HuH-7 (cell line): ENCODE results near the gene MX1.

ENCODE experiments used
- DNase-seq: peaks from one replicate; pipeline ENCODE4 v3.0.0; 2011; ENCODE audit warnings: low spot score

MX1 gene

DNA sequence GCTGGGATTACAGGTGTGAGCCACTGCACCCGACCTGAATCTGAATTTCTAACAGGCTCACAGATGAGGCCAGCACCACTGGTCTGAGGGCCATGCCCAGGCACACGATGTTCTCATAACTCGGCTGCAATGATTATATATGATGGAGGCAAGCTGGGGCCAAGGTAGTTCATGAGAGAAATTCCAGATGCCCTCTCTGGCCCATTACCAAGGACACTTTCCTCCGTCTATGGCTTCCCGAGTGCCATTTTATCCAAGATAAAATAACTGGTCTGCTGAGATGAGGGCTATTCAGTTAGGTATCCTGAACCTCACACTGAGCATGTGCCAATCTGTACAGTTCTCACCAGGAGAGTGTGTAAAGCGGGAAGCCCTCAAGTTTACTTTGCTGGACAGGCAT, 65.4 kb downstream of the MX1 start:
- DNase-seq: no peak

DNA sequence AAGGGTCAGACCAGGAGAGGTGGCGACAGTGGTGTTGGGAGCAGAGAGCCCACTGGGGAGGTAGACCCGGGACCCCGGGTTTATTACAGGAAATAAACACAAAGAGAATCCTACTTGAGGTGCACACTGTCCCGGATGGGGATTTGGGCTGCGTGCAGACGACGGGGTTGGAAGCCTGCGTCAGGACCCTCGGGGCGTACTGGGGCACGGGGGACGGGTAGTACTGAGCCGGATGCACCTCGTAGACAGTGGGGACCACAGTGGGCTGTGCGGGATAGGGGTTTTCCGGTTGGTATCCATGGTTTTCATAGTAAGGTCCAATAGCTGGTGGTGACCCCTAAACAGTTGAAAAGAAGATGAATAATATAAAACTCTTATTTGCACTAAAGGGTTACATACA, 68.2 kb downstream of the MX1 start:
- DNase-seq: no peak

DNA sequence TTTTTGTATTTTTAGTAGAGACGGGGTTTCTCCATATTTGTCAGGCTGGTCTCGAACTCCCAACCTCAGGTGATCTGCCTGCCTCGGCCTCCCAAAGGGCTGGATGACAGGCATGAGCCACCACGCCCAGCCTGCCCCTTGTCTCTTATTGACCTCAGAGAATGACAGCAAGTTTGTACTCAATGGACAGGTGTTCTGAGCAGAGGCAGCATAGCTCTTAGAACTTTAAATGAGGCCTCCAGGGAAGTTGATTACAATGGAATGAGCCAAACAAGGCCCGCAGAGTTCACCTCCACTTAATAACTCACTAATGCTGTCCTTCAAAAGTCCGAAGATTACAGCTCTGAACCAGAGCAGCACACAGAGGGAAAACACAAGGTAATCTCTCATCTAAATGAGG, 71.0 kb downstream of the MX1 start:
- DNase-seq: no peak

DNA sequence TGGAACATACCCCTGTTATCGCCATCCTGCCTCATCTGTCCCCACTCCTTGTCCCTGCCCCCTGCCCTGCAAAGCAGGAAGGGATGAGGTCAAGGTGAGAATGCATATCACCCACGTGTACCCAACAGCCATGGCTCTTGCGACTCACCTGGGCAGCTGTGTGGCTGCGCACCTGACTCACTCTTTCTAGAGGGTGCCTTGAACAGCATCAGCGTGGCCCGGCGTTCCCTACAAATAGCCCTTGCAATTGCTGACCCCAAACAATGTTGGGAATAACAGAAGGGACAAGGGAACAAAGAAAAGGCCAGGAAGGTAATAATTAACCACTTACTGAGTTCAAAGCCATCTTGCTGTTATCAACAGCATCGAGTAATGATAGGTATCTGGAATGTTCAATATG, 71.7 kb downstream of the MX1 start:
- no peak for DNase-seq

DNA sequence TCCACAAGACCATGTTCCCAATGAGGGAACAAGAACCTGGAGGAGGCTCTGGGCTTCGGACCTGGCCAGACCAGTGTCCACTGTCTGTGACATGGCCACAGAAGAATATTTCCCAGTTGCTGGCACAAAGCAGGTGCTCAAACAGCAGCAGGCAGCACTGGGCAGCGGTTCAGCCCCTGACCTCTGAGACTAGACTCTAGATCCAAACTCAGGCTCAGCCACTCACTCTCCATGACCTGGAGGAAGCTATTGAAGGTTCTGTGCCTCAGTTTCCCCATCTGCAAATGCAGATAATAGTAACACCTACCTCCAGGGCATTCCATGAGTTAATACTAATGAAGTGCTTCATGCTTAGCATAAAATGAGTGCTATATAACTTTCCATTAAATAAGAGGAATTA, 73.9 kb downstream of the MX1 start:
- DNase-seq: no peak

DNA sequence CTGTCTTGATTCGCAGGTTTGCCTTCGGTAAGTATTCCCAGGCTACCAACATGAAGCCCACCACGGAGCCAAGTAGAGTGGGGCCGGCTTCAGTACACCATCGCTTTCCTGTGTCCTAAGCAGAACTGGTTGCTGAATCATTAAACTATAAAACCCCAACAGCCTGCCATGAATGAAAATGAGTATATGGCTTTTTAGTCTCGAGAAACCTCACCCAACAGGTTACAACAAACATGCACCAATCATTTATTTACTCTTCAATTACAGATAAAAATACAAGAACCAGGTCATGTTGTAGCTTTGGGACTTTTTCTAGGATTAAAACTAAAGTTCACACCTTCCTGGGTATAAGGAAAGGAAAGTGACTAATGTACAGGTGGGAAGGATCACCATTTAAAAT, 74.3 kb downstream of the MX1 start:
- no peak for DNase-seq

DNA sequence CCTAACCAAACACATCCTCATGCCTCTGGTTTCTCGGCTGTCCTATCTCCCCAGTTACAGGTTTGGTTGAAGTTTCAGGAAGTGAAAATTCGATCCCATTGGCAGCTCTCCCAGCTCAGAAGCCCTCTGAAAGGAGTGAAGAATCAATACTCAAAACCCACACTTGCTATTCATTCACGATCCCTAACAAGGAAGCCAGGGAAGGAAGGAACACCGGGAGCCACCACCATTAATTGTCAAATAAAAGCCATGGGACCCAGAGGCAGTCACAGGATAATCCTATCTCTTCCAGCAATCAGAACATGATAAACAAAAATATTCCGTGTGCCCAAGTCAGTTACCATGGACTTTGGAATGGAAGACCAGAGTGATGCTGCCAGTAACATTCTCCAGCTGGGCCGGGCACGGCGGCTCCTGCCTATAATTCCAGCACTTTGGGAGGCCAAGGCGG, 74.9 kb downstream of the MX1 start:
- DNase-seq: no peak

DNA sequence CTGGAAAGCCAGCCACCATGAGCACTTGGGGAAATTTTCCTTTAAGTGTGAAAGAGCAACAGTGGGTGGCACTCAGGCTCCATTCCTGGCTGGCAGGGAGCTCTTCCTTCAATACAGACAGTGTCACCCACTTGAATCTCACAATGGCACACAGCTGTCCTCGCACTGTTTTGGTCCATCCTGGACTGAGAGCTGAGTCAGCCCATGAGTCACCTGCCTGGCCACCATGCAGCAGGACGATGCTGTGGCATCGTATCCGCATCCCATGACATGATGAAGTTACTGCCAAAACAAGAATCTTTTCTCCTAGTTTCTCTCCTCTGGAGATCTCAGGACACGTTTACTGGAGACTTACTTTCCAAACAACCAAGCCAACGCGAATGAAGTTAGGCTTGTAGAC, 75.9 kb downstream of the MX1 start:
- DNase-seq: no peak

DNA sequence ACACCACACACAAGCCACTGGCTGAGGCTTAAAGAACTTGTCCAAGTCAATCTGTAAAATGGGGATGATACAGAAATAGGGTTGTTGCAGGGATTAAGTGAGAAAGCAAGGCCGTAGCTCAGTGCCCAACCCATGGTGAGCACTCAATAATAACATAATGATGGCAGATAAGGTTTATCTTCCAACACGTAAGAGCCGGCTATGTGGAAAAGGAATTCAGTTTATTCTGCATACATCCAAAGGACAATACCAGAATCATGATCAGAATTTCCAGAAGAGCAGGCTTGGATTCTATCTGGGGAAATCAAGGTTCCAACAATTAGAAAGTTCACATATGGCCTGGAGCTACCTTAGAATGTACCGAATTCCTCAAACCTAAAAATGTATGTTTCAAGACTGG, 77.3 kb downstream of the MX1 start:
- no peak for DNase-seq

DNA sequence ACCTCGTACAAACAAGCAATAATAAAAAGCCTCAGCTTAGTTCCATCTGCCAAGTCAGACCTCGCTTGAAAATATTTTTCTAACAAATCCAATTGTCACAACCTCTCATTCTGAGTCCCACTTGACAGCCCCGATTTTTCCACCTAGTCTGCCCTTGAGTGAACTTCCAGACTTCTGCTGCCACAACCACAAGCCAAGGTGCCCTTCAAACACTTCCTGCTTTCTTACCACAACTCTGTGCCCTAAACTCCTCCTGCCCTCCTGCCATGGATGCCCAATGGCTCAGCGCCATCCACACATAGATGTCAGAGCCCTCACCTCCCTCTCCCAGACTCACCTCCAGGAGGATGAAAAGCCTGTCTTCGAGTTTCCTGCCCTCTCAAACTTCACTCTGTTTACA, 78.0 kb downstream of the MX1 start:
- DNase-seq: no peak

DNA sequence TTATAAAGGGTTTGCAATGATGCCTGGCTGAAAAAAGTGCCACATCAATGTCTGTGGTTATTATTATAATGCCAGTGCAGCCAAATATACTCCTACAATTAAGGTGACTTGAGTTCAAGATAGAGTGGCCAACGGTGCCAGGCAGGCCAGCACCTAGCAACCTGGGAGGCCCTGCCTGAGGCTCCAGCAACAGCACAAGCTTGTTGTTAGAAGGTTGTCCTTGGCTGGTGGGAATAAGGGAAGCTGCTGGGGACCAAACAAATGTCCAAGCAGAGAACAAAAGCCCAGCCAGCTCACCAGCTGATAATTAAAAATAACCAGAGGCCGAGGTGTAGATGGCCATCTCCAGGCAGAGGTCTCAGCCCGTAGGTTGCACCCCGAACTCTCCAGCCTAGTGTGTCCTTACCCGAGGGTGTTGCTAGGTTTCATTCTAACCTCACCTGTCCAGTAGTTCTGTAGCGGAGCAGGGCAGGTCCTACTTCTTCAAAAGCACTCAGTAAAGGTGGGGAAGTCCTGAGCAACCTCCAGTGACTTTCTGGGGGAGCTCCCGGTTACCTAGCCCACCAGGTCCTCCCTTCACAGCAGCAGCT, 80.1 kb downstream of the MX1 start:
- no peak for DNase-seq

DNA sequence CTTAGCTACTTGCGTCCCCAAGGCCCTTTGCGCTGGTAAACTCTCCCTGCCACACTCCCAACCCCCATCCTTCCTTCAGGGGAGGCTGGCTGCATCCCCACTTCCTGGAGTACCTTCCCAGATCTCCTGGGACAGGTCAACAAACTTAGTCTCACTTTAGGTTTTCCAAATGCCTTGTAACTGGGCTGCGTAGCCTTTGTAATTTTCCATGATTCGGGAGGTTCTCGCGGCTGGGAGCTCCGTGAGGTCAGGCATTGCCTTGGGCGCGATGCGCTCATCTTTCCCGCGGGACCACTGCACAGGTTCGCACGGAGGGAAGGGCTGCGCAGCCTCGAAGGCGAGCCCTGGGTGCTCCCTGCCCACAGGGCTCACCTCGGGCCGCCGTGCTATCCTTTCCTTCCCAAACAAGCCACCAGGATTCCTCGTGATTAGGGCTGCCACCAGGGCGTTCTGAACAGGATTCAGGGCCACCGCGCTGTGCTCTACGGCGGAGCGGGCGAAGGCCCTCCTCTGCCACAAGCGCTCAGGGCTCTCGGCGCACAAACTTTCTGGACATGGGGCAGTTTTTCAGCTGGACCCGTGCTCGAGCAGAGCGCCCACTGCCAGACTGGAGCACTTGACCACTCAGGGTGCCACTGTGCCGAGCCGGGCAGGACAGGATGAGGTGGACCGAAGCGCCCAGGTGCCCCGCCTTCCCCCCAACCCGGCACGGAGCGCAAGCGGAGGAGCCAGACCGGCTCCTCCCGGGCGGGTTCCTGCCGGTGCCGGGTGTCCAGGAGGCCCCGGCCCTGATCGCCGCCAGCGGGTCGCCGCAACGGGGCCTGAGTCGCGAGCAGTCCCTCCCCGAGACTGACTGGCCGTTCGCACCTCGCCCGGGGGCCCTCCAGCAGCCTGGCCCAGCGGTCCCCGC, 80.8 kb downstream of the MX1 start:
- DNase-seq: no peak

DNA sequence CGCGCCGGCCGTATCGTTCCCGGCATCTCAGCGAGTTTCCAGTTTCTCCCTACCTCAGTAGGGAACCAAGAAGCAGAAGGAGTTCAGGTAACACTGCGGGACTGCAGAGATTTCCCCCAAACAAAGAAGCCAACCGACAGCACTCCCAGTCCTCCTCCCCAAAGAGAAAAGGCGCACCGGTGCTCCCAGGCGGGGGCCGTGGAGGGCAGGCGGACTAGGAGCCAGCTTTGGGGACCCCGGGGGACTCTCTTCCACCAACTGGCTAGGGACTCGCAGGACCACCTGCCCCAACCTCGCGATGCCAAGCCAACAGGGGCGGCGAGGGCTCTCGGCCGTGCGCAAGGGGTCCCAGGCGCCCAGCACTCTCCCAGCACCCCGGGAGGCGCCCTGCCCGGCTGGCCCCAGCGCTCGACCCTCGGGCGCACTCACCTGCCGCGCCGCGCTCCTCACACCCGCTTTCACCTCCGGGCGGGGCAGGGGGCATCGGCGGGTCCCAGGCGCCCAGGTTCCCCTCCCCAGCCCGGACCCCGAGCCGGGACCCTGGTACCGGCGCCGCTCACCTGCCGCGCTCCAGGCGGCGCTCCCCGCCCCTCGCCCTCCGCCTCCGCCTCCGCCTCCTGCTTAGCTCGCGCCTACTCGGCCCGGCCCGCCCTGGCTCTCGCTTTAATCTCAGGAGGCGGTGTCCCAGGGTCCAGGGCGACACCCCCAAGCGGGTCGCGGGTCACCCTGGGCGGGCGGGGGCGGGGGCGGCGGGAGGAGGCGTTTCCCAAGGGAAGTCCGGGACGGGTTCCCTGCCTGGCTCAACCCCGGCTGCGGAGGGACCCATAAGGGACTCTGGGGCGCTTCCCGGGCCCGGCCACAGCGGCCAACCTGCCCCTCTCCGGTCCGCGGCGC, 81.7 kb downstream of the MX1 start, which contains the start of gene TMPRSS2:
Gene TMPRSS2 (minus strand): TSS at position 638 of the 894 bp plus-strand sequence. CDS start 10,025 bp downstream, outside the sequence.
- peak; percentile 48 for DNase-seq

DNA sequence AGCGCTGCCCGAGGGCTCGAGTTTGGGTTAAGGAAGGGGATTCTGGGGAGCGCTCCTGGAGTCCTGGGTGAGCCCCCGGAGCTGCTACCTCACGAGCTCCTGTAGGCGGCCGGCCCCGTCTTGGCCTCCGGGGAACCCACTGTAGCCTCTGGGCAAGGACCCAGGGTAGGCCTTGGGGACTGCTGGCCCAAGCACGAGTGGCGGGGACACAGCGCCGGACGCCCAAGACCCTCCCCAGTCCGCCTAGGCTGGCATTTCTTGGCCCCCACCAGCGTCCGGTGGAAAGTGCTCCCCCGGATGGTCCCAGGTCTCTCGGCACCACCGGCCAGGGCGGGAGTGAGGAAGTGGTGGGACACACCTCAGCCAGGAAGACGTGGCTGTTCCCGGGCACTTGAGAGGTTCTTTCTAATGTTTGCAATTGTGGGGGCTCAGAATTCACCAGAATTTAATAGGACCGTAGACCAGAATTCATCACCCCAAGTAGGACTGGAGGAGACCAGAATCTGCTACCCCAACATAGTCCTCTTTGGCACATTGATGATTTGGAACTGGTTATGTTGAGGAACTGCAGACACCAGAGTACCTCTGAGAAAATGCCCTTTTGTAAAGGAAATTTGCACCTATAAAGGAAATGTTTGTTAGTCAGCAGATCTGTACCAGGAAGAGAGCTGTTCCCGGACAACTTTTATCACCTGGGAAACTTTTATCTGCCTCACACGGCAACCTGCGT, 82.5 kb downstream of the MX1 start:
- no peak for DNase-seq
